ENCODE results near the gene PLXNC1.

DNA sequence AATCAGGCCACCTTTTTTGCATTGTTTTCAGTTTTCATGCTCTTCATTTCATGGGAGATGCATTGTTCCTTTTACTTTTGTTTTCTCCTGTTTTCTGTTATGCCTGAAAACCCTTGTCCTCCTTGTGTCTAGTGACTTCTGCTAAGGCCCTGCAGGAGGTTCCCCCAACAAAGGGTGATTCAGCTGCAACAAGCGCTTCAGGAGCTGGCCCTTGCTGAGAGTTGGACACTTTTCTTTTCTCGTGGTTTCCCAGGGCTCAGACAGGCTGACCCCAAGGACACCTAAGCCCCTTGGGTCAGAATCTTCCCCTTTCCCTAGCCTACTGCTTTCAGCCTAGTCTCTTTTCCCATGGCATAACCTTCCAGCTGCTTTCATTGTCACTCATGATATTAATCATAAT, 98.9 kb downstream of the PLXNC1 start:
- TF ChIP-seq, protein P1, sequence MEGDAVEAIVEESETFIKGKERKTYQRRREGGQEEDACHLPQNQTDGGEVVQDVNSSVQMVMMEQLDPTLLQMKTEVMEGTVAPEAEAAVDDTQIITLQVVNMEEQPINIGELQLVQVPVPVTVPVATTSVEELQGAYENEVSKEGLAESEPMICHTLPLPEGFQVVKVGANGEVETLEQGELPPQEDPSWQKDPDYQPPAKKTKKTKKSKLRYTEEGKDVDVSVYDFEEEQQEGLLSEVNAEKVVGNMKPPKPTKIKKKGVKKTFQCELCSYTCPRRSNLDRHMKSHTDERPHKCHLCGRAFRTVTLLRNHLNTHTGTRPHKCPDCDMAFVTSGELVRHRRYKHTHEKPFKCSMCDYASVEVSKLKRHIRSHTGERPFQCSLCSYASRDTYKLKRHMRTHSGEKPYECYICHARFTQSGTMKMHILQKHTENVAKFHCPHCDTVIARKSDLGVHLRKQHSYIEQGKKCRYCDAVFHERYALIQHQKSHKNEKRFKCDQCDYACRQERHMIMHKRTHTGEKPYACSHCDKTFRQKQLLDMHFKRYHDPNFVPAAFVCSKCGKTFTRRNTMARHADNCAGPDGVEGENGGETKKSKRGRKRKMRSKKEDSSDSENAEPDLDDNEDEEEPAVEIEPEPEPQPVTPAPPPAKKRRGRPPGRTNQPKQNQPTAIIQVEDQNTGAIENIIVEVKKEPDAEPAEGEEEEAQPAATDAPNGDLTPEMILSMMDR (conservative IDR thresholded peaks at IDR 0.05; ENCODE audit: low read length), result no peak
- no peak for TF ChIP-seq EZH2phosphoT487 (IDR thresholded peaks at IDR 0.05; ENCODE audit: borderline replicate concordance)

Measured in Loucy (cell line).